OCI-LY1 (cell line): Measurements from ENCODE around the gene ELMO1.

Source experiments
- H2AFZ ChIP-seq: fragments of 200-600 bp; sonication (generic), shearing (Covaris generic); 2 replicates; pipeline ENCODE4 v1.6.0; 2014; ENCODE audit warnings: antibody characterized with exemption, mild to moderate bottlenecking, low read length
- H3F3A ChIP-seq: fragments of 200-600 bp; sonication (generic), shearing (Covaris generic); 2 replicates; pipeline ENCODE4 v1.6.0; 2014; ENCODE audit warnings: mild to moderate bottlenecking, antibody characterized with exemption, low read length, moderate library complexity; ENCODE audit not compliant: insufficient read depth
- H3K27ac ChIP-seq: fragments of 200-600 bp; sonication (generic); 2 replicates; pipeline ENCODE4 v1.5.1; 2014; ENCODE audit warnings: low read length, mixed run types, mild to moderate bottlenecking, low read depth; ENCODE audit not compliant: poor library complexity, severe bottlenecking
- H3K27me3 ChIP-seq: fragments of 200-600 bp; sonication (generic); 2 replicates; pipeline ENCODE4 v1.6.0; 2014; ENCODE audit warnings: antibody characterized with exemption, mild to moderate bottlenecking, low read length, moderate library complexity; ENCODE audit not compliant: insufficient read depth
- H3K36me3 ChIP-seq: fragments of 200-600 bp; sonication (generic); 2 replicates; pipeline ENCODE4 v1.6.1; 2014; ENCODE audit warnings: mild to moderate bottlenecking, antibody characterized with exemption, low read length, moderate library complexity, mixed read lengths; ENCODE audit not compliant: insufficient read depth
- H3K4me1 ChIP-seq: fragments of 200-600 bp; sonication (generic); 2 replicates; pipeline ENCODE4 v1.5.1; 2014; ENCODE audit warnings: mild to moderate bottlenecking, low read length, moderate library complexity; ENCODE audit not compliant: insufficient read depth, severe bottlenecking
- H3K4me2 ChIP-seq: fragments of 200-600 bp; sonication (generic), shearing (Covaris generic); 2 replicates; pipeline ENCODE4 v1.6.1; 2014; ENCODE audit warnings: low read length
- H3K4me3 ChIP-seq: fragments of 200-600 bp; sonication (generic); 2 replicates; pipeline ENCODE4 v1.5.1; 2014; ENCODE audit warnings: low read length, low read depth, mild to moderate bottlenecking, mixed read lengths; ENCODE audit not compliant: poor library complexity, severe bottlenecking
- H3K79me2 ChIP-seq: fragments of 200-600 bp; shearing (Covaris generic); 2 replicates; pipeline ENCODE4 v1.6.1; 2016; ENCODE audit warnings: mixed run types, low read length, mixed read lengths; ENCODE audit not compliant: insufficient read depth
- H3K9ac ChIP-seq: fragments of 200-600 bp; sonication (generic), shearing (Covaris generic); 2 replicates; pipeline ENCODE4 v1.6.1; 2014; ENCODE audit warnings: mild to moderate bottlenecking, low read length, mixed read lengths
- H3K9me2 ChIP-seq: fragments of 200-600 bp; sonication (generic), shearing (Covaris generic); 2 replicates; pipeline ENCODE4 v1.6.1; 2014; ENCODE audit warnings: low read depth, mild to moderate bottlenecking, low read length, mixed read lengths
- H3K9me3 ChIP-seq: fragments of 200-600 bp; shearing (Covaris generic); 2 replicates; pipeline ENCODE4 v1.6.1; 2014; ENCODE audit warnings: low read length, mixed read lengths
- H4K20me1 ChIP-seq: fragments of 200-600 bp; sonication (generic), shearing (Covaris generic); 2 replicates; pipeline ENCODE4 v1.6.0; 2016; ENCODE audit warnings: mild to moderate bottlenecking, low read length; ENCODE audit not compliant: insufficient read depth
- CTCF ChIP-seq: fragments of 200-600 bp; sonication (generic), shearing (Covaris generic); IDR thresholded peaks from 2 replicates; pipeline ENCODE4 v1.5.1; 2017; ENCODE audit warnings: mild to moderate bottlenecking, antibody characterized with exemption, low read length, moderate library complexity, mixed read lengths
- EZH2 ChIP-seq: fragments of 200-600 bp; sonication (generic), shearing (Covaris generic); IDR thresholded peaks from 2 replicates; pipeline ENCODE4 v1.8.0; 2017; ENCODE audit warnings: borderline replicate concordance, mixed run types, mild to moderate bottlenecking, antibody characterized with exemption, low read length, moderate library complexity, mixed read lengths

Gene ELMO1

DNA sequence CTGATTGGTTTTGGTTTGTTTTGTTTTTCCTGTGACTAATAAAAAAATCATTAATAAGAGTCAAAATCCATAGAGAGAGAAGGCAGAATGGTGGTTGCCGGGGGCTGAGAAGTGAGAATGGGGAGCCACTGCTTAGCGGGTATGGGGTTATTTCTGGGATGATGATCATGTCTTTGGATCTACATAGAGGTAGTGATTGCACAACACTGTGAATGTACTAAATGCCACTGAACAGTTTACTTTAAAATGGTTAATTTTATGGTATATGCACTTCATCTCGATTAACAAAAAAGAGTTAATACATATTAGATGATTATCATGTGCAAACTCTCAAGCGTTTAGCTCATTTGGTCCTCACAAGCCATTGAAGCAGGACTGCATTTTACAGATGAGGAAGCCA lies 342.9 kb downstream of the ELMO1 start:
- H3K4me1 ChIP-seq, result peaks cover 13% of the 10 kb centered on the region
- H3K9me2 ChIP-seq, result no peaks in the 10 kb centered on the region
- no peaks in the 10 kb centered on the region for H4K20me1 ChIP-seq
- H3K9me3 ChIP-seq, result no peaks in the 10 kb centered on the region
- H3K36me3 ChIP-seq, result peaks cover 33% of the 10 kb centered on the region
- peaks cover 3% of the 10 kb centered on the region; the same call in 1 of the 2 replicates for H3F3A ChIP-seq
- H3K4me2 ChIP-seq, result no peak overlapping the region
- no peaks in the 10 kb centered on the region for H3K27me3 ChIP-seq
- H3K9ac ChIP-seq, result no peak overlapping the region
- no peak overlapping the region for H3K4me3 ChIP-seq
- TF ChIP-seq CTCF (no peak), EZH2 (no peak)
- no peak overlapping the region for H2AFZ ChIP-seq
- 0 out of 2 replicates have a peak, but pooled peaks cover 9% of the 10 kb centered on the region for H3K79me2 ChIP-seq
- H3K27ac ChIP-seq, result no peak overlapping the region

- Histone ChIP-seq H3K4me3 (no peak overlapping the region), H3K9me3 (no peaks in the 10 kb centered on the region), H3K9me2 (no peaks in the 10 kb centered on the region), H3K4me2 (no peak overlapping the region), H4K20me1 (no peaks in the 10 kb centered on the region), H2AFZ (no peak overlapping the region), H3K27me3 (no peaks in the 10 kb centered on the region), H3K36me3 (peaks cover 38% of the 10 kb centered on the region), H3K27ac (no peak overlapping the region), H3F3A (peaks cover 3% of the 10 kb centered on the region; the same call in 1 of the 2 replicates), H3K4me1 (peaks cover 15% of the 10 kb centered on the region), H3K79me2 (0 out of 2 replicates have a peak, but pooled peaks cover 9% of the 10 kb centered on the region), H3K9ac (no peak overlapping the region)
- TF ChIP-seq EZH2 (no peak), CTCF (no peak)
Measured at GRCh38 chr7:37104822-37105518, 343.7 kb downstream of the ELMO1 start.

DNA sequence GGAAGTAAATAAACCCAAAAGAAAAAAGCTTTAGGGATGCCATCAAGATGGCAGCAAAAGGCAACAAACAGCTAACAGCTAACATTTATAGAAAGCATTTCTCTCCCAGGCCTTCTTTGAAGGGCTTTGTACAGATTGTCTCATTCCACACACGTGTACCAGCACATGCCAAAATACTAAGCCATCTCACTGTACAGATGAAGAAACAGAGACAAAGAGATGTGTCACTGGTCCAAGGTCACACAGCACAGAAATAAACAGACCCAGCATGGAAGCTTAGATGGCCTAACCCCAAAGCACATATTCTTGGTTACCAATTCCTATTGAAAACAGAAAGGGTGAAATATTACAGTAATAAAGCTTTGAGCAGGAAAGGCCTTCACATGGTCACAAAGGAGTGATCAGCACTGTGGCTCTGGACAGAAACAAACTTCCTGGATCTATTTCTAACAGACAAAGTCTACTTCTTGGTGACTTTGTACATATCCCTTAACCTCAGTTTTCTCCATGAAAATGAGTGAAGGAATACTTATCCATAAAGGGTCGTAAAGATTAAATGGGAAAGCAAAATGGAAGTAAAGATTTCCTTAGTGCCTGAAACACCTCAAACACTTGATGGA lies 346.0 kb downstream of the ELMO1 start:
- TF ChIP-seq CTCF, result no peak
- no peak for TF ChIP-seq EZH2
- Histone ChIP-seq H3K9ac (no peak overlapping the region), H3K79me2 (0 out of 2 replicates have a peak, but pooled peaks cover 9% of the 10 kb centered on the region), H3K27me3 (no peaks in the 10 kb centered on the region), H3K9me3 (no peaks in the 10 kb centered on the region), H3F3A (peaks cover 3% of the 10 kb centered on the region; the same call in 1 of the 2 replicates), H3K9me2 (no peaks in the 10 kb centered on the region), H3K4me3 (no peak overlapping the region), H3K36me3 (peaks cover 21% of the 10 kb centered on the region; the same call in 1 of the 2 replicates), H3K27ac (no peak overlapping the region), H2AFZ (no peak overlapping the region), H3K4me2 (no peak overlapping the region), H3K4me1 (peaks cover 15% of the 10 kb centered on the region), H4K20me1 (no peaks in the 10 kb centered on the region)
